ENCODE results near the gene CTAGE15. TPM values are rescaled to one million over a fixed set of nuclear protein-coding genes. Genes with fewer than 3 reads are reported as not detected.
"Not testable (repeated sequence)": the region's sequence is repeated elsewhere in the genome, so short reads cannot be mapped to it uniquely, and the experiment has no call there.

The CTAGE15 gene
- total and polyA plus RNA-seq, 2 donors (not counting 1 experiment from before 2014, with no cell fraction given), result 0.03 TPM; not detected in 1

GRCh38 chr7:143621175-143621574, 49.6 kb downstream of the CTAGE15 start:
- H3K27me3 Mint-ChIP-seq; H3K4me3 Mint-ChIP-seq; intact Hi-C loops (cut with micrococcal nuclease); H3K27ac Mint-ChIP-seq; CTCF ChIA-PET; H3K9ac ChIP-seq (ENCODE audit: low read length); H3K27ac ChIP-seq (ENCODE audit: low read length in 2 of 2); H3K9me3 ChIP-seq (ENCODE audit: control extremely low read depth in 1 of 3, control insufficient read depth in 2 of 3, insufficient read depth in 1 of 3, low read length in 2 of 3); H3K36me3 ChIP-seq (replicated peaks in 1 of 2; ENCODE audit: control extremely low read depth in 1 of 2, control insufficient read depth in 1 of 2, extremely low read depth in 1 of 2, insufficient read depth in 2 of 2, low read length in 1 of 2); POLR2A ChIA-PET; H3K79me2 ChIP-seq (ENCODE audit: control insufficient read depth, insufficient read depth, low read length); H3K4me3 ChIP-seq (ENCODE audit: control extremely low read depth in 1 of 5, extremely low read depth in 1 of 5, insufficient read depth in 1 of 5, low read depth in 2 of 5, low read length in 4 of 5); H3K4me2 ChIP-seq (replicated peaks; ENCODE audit: low read depth, low read length, poor library complexity, severe bottlenecking); H3K9me3 Mint-ChIP-seq (ENCODE audit: insufficient read depth); H3K4me1 ChIP-seq (ENCODE audit: control insufficient read depth in 2 of 2, insufficient read depth in 2 of 2, low read length in 2 of 2); H3K27me3 ChIP-seq (replicated peaks in 1 of 4; ENCODE audit: control extremely low read depth in 1 of 4, control insufficient read depth in 3 of 4, insufficient read depth in 4 of 4, low read length in 3 of 4); DNase-seq; H2AFZ ChIP-seq (ENCODE audit: insufficient read depth, low read depth, low read length, poor library complexity, severe bottlenecking); H4K20me1 ChIP-seq (ENCODE audit: control insufficient read depth, insufficient read depth, low read length, poor library complexity, severe bottlenecking); H3K4me1 Mint-ChIP-seq: not testable (repeated sequence)
- peak; percentile 26 for ATAC-seq (ENCODE audit: low read depth)
- no CpG with 5 or more reads among the region's 16 CpGs for WGBS (ENCODE audit: insufficient coverage)

- ATAC-seq (ENCODE audit: low read depth), result peak; percentile 34
- DNase-seq; H4K20me1 ChIP-seq (ENCODE audit: control insufficient read depth, insufficient read depth, low read length, poor library complexity, severe bottlenecking); H3K4me2 ChIP-seq (replicated peaks; ENCODE audit: low read depth, low read length, poor library complexity, severe bottlenecking); H3K9me3 ChIP-seq (ENCODE audit: control extremely low read depth in 1 of 3, control insufficient read depth in 2 of 3, insufficient read depth in 1 of 3, low read length in 2 of 3); H3K36me3 ChIP-seq (replicated peaks in 1 of 2; ENCODE audit: control extremely low read depth in 1 of 2, control insufficient read depth in 1 of 2, extremely low read depth in 1 of 2, insufficient read depth in 2 of 2, low read length in 1 of 2); H3K9me3 Mint-ChIP-seq (ENCODE audit: insufficient read depth); H3K4me1 Mint-ChIP-seq; H3K4me1 ChIP-seq (ENCODE audit: control insufficient read depth in 2 of 2, insufficient read depth in 2 of 2, low read length in 2 of 2); H3K27me3 ChIP-seq (replicated peaks in 1 of 4; ENCODE audit: control extremely low read depth in 1 of 4, control insufficient read depth in 3 of 4, insufficient read depth in 4 of 4, low read length in 3 of 4); POLR2A ChIA-PET; CTCF ChIA-PET; H2AFZ ChIP-seq (ENCODE audit: insufficient read depth, low read depth, low read length, poor library complexity, severe bottlenecking); H3K4me3 Mint-ChIP-seq; H3K79me2 ChIP-seq (ENCODE audit: control insufficient read depth, insufficient read depth, low read length); H3K27ac ChIP-seq (ENCODE audit: low read length in 2 of 2); H3K27me3 Mint-ChIP-seq; H3K27ac Mint-ChIP-seq; intact Hi-C loops (cut with micrococcal nuclease); H3K9ac ChIP-seq (ENCODE audit: low read length); H3K4me3 ChIP-seq (ENCODE audit: control extremely low read depth in 1 of 5, extremely low read depth in 1 of 5, insufficient read depth in 1 of 5, low read depth in 2 of 5, low read length in 4 of 5): not testable (repeated sequence)
- WGBS (ENCODE audit: insufficient coverage), result no CpG with 5 or more reads among the region's 17 CpGs
These were observed 50.5 kb downstream of the CTAGE15 start for GRCh38 chr7:143622130-143622529.

Small RNAs within 50 kb of the gene (small RNA-seq; reads per million reads assigned to genes)
- gene AC073264.2 (ENCODE audit: insufficient read length, low read depth, low replicate concordance) (not detected), gene RNU6-162P (ENCODE audit: insufficient read length, low read depth, low replicate concordance) (not detected)

Other genes starting within 250 kb of the CTAGE15 start
- 0.05 and 0.12 TPM in 2 replicates for gene FAM131B, start 209.1 kb upstream of the CTAGE15 start, total RNA-seq
- gene FAM131B, start 209.1 kb upstream of the CTAGE15 start, polyA plus RNA-seq, result not detected in 2 replicates
- 53.8 and 55.2 TPM in 2 replicates for gene ZYX, start 190.5 kb upstream of the CTAGE15 start, total RNA-seq
- 22.2 and 32.3 TPM in 2 replicates for gene ZYX, start 190.5 kb upstream of the CTAGE15 start, polyA plus RNA-seq
- gene EPHA1, start 162.9 kb upstream of the CTAGE15 start, total RNA-seq, result 0.12 and 0.49 TPM in 2 replicates
- gene EPHA1, start 162.9 kb upstream of the CTAGE15 start, polyA plus RNA-seq, result 0.39 and 0.50 TPM in 2 replicates
- not detected in 2 replicates for gene TAS2R60, start 128.3 kb upstream of the CTAGE15 start, total RNA-seq
- gene TAS2R60, start 128.3 kb upstream of the CTAGE15 start, polyA plus RNA-seq, result not detected in 2 replicates
- not detected in 2 replicates for gene TAS2R41, start 93.9 kb upstream of the CTAGE15 start, total RNA-seq
- not detected in 2 replicates for gene TAS2R41, start 93.9 kb upstream of the CTAGE15 start, polyA plus RNA-seq
- 15.9 and 16.0 TPM in 2 replicates for gene TCAF2, start 49.2 kb downstream of the CTAGE15 start, total RNA-seq
- 4.1 and 4.6 TPM in 2 replicates for gene TCAF2, start 49.2 kb downstream of the CTAGE15 start, polyA plus RNA-seq
- gene CTAGE6, start 185.9 kb downstream of the CTAGE15 start, total RNA-seq, result 1.9 TPM in 2 replicates
- gene CTAGE6, start 185.9 kb downstream of the CTAGE15 start, polyA plus RNA-seq, result 0.10 TPM in 1 of 2 replicates, not detected in the other